Esophagus squamous epithelium (tissue), 4 donors: ENCODE results near the gene UBE2H.

ENCODE experiments used
- CTCF ChIP-seq, 6 experiments: fragments of 450-650 bp in 4 of 6; fragments of 200-600 bp in 2 of 6; sonication (generic) in 2 of 6; IDR thresholded peaks; one replicate each; pipeline ENCODE4 v1.5.1; 2016 to 2019; ENCODE audit warnings: antibody characterized with exemption in 6 of 6, mild to moderate bottlenecking in 4 of 6, moderate library complexity in 4 of 6
- POLR2A ChIP-seq, 4 donors: fragments of 450-650 bp; IDR thresholded peaks; one replicate each; pipeline ENCODE4 v1.6.1; 2017; ENCODE audit warnings: antibody characterized with exemption in 4 of 4, mild to moderate bottlenecking in 4 of 4, moderate library complexity in 3 of 4

DNA sequence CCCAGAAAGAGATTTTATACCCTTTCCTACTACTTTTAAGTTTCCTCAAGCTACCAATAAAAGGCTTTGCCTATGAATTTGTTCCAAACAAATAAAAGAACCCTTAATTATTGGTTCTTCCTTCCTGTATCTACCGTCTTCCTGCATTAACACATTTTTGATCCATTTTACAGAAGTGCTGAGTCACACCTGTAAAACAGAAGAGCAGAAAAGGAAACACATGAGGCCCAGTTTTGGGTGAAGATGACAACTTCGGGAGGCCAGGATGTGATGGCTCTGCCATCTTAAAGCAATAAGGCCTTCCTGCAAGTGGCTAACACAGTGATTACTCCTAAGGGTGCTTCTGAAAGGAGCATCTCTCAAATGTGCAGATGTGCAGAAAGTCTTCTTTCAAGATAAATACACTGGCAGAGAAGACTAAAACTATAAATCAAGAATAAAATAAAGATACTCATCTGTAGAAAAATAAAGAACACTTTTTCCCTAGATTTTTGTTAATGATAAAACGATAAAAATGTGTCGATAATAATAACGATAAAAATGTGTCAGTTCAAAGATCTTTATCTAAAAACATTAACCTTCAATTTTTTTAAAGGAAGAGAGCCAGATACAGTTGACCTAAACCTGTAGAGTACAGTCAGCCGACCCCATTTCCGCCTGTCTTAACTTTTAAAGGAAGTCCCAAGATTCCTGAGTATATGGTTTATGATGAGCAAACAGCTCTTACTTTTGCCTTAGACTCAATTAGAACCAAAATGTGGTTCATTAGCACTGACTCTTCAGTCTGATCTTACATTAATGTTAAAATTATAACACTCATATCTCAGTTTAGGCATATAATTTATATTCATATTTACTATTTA is 108.6 kb downstream of the UBE2H start:
- TF ChIP-seq CTCF (IDR thresholded peaks at IDR 0.05), result no peak
- no peak for TF ChIP-seq POLR2A (IDR thresholded peaks at IDR 0.05)
